8988T (cell line): ENCODE results near the gene SMIM32.

Experiments used
- DNase-seq: peaks from one replicate; pipeline ENCODE4 v3.0.0; 2011

The SMIM32 gene

GRCh38 chr5:136192526-136193321 lies at the start of gene SMIM32:
Gene SMIM32, minus strand, starts transcription at chr5:136193162. Its CDS starts 638 bp downstream, at chr5:136192524.
- peak; percentile 58 for DNase-seq

GRCh38 chr5:136242611-136243010 lies 49.6 kb upstream of the SMIM32 start:
- no peak for DNase-seq

- DNase-seq: no peak
These were observed 49.2 kb upstream of the SMIM32 start for GRCh38 chr5:136242136-136242535.

GRCh38 chr5:136240894-136241293 lies 47.9 kb upstream of the SMIM32 start:
- no peak for DNase-seq

GRCh38 chr5:136236479-136237083 lies 43.6 kb upstream of the SMIM32 start:
- DNase-seq: no peak

GRCh38 chr5:136235321-136235720 lies 42.4 kb upstream of the SMIM32 start:
- no peak for DNase-seq

- no peak for DNase-seq
These were observed 39.4 kb upstream of the SMIM32 start for GRCh38 chr5:136232316-136232715.

GRCh38 chr5:136230176-136230575 lies 37.2 kb upstream of the SMIM32 start:
- no peak for DNase-seq

GRCh38 chr5:136228136-136228757 lies 35.3 kb upstream of the SMIM32 start:
- DNase-seq: no peak

- no peak for DNase-seq
These were observed 33.4 kb upstream of the SMIM32 start for GRCh38 chr5:136226401-136226800.

GRCh38 chr5:136225796-136226195 lies 32.8 kb upstream of the SMIM32 start:
- DNase-seq: no peak

- DNase-seq: no peak
These were observed 29.7 kb upstream of the SMIM32 start for GRCh38 chr5:136222580-136223235.

- no peak for DNase-seq
These were observed 28.4 kb upstream of the SMIM32 start for GRCh38 chr5:136221340-136221739.

GRCh38 chr5:136216230-136216629 lies 23.3 kb upstream of the SMIM32 start:
- no peak for DNase-seq

GRCh38 chr5:136215812-136216211 lies 22.9 kb upstream of the SMIM32 start:
- no peak for DNase-seq

GRCh38 chr5:136213919-136214493 lies 21.0 kb upstream of the SMIM32 start:
- no peak for DNase-seq

- DNase-seq: peak; percentile 51
These were observed 19.3 kb upstream of the SMIM32 start for GRCh38 chr5:136212252-136212721.

GRCh38 chr5:136211282-136212040 lies 18.5 kb upstream of the SMIM32 start:
- DNase-seq: no peak

GRCh38 chr5:136210259-136210658 lies 17.3 kb upstream of the SMIM32 start:
- DNase-seq: no peak

GRCh38 chr5:136209346-136209910 lies 16.5 kb upstream of the SMIM32 start:
- DNase-seq: no peak

- no peak for DNase-seq
These were observed 16.0 kb upstream of the SMIM32 start for GRCh38 chr5:136208916-136209315.

- DNase-seq: no peak
These were observed 14.7 kb upstream of the SMIM32 start for GRCh38 chr5:136207631-136208030.
